Measurements from ENCODE around the gene CHRNA9.

GRCh38 chr4:40292313-40292759 is 42.8 kb upstream of the CHRNA9 start:
- TF ChIP-seq, protein P1, sequence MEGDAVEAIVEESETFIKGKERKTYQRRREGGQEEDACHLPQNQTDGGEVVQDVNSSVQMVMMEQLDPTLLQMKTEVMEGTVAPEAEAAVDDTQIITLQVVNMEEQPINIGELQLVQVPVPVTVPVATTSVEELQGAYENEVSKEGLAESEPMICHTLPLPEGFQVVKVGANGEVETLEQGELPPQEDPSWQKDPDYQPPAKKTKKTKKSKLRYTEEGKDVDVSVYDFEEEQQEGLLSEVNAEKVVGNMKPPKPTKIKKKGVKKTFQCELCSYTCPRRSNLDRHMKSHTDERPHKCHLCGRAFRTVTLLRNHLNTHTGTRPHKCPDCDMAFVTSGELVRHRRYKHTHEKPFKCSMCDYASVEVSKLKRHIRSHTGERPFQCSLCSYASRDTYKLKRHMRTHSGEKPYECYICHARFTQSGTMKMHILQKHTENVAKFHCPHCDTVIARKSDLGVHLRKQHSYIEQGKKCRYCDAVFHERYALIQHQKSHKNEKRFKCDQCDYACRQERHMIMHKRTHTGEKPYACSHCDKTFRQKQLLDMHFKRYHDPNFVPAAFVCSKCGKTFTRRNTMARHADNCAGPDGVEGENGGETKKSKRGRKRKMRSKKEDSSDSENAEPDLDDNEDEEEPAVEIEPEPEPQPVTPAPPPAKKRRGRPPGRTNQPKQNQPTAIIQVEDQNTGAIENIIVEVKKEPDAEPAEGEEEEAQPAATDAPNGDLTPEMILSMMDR (IDR thresholded peaks at IDR 0.05), result no peak
- TF ChIP-seq EZH2 (IDR thresholded peaks at IDR 0.05; ENCODE audit: borderline replicate concordance, insufficient read depth, low read depth, low read length, poor library complexity, severe bottlenecking), result no peak
